Activated CD4-positive, alpha-beta T cell treated with anti-CD3 and anti-CD28 coated beads for 1 hour (primary cell): Measurements from ENCODE around the gene INSIG2.
"Not testable (repeated sequence)": the region's sequence is repeated elsewhere in the genome, so short reads cannot be mapped to it uniquely, and the experiment has no call there.

ENCODE experiments used
- DNase-seq: peaks from one replicate; pipeline ENCODE4 v3.0.0-alpha.2; 2020

The INSIG2 gene

DNA sequence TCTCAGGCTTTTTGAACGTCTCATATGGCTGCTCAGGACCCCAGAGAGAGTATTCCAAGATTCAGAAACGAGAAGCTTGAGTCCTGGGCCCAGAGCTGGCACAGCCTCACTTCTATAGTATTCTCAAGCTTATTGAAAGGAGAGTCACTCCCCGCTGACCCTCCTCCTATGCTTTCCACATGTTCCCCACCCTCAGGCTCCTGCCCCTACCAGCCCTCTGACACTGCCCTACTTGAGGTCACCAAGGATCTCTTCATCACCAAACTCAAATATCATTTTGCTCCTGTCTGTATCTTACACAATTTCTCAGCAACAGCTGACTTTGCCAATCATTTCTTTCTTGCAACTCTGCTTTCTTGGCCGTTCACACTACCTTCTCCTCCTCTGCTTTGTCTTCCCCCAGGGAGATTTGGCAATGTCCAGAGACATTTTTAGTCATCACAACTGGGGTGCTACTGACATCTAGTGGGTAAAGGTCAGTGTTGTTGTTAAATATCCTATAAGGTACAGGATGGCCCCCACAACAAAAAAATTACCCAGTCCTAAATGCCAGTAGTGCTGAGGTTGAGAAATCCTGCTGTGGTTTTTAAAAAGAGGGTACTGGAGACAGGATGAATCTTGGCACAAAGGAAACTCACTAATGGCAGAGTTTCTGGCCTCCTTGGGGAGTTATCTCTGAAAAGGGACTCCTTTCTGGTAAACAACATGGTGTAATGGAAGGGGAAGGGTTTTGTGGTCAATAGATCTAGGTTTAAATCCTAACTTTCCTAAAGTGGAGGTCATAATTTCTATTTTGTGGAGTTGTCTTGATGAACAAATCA, 26.9 kb upstream of the INSIG2 start:
- no peak for DNase-seq

DNA sequence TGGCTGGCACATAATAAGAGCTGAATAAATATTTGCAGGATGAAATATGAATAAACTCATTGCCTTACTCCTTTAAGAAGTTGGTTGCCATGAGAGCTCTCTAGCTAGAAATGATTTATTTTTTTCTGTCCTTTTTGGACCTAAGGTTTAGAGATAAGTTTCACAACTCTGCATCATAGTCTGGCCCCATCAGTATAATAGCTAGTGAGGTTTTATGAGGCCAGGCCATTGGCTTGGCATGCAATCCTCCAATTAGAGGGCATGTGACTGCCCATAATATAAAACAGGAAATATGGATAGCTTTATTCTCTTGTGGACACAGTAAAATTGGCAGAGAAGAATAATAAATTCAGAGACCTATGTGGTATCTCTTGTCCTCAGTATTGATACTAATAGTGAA, 26.2 kb upstream of the INSIG2 start:
- no peak for DNase-seq

DNA sequence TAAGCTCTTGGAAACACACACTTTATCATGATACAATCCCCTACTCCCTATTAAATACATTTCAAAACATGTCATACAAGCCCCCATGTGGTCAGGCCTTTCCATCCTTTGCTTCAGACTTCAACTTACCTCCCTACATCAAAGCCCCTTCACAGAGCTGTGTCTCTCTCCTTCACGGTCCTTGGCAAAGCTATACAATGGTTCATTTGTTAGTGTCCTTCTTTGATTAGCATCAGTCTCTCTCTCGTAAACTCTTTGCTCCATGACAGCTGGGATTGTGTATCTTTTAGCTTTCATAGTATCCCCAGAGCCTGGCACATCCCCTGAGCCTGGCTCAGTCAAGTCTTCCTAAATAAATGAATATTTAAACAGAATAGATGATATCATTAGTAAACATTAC, 25.6 kb upstream of the INSIG2 start:
- DNase-seq = no peak

DNA sequence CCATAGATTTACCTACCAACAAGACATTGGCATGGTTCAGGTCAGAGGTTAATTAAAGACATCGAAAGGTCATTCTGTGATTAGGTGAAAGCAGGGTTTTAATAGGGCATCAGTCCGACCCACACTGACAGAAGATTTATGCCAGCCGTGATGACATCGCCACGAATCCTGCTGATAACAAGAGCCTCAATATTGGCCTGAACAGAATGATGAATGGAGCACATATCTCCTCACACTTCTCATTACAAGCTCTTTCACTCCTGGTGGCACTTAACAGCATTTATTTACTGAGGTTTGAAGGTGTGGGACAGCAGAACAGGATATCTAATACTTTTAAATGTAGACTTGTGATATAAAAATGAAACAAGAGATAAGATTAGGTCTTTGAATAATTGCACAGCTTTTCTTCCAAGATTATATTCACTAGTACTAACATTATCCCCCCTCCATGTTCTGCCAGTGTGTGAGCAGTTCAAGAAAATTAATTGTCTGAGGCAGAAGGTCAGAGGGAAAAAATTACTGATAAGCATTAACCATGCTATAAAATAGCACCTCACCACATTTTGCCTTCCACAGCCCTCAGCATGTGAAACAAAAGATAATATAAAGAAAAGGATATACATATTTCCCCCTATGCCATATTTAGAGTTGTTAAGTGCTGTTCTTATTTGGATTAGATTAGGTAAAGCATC, 23.1 kb upstream of the INSIG2 start:
- DNase-seq = no peak

DNA sequence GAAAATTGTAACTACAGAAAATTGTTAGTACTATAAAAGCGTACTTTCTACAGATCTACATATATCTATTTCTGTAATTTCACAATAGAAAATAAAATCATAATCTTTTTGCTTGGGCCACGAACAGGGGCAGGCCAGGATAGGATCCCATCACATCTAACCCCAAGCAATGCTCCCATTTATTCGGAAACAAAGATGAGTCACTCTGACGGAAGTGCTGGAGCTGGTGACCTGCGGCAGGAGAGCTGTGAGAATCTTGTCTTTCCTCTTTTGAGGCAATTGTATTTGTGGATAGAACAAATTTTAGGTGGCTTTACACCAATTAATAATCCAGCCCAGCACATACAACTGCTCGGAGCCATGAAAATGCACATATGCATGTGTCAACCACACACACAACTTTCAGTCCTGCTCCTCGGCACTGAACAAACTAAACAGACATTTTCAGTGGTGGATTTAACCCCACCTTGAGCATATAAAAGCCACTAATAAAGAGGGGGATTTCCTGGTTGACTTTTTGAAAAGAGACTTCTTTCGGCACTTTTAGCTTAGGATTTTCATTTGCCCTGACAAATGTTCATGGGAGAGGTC, 22.3 kb upstream of the INSIG2 start:
- no peak for DNase-seq

DNA sequence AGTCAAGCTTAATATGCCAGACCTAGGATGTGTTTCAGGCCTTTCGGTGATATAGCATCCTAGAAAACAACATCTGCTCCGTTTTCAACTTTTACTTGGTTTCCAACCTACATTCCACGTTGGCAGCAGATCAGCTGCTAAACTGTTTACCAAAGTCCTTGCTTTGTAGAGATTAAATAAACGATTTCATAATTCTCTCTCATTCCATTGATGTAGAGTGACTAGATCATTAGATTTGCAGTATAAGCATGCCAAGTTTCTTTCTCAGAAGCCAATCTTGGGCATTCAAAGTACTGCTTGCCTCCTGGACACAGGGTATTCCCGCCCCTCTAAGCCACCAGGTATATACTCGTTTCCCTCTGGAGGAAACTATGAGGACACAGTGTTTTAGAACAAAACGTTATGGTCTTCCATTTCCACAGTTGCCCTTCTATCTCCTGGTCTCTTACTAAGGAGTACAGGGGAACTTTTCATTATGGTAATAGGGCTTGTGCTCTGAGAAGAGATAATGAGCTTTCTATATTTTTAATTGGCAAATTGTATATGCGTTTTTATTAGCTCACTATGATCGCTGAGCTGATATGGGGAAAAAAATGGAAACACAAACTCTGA, 10.5 kb upstream of the INSIG2 start:
- no peak for DNase-seq

DNA sequence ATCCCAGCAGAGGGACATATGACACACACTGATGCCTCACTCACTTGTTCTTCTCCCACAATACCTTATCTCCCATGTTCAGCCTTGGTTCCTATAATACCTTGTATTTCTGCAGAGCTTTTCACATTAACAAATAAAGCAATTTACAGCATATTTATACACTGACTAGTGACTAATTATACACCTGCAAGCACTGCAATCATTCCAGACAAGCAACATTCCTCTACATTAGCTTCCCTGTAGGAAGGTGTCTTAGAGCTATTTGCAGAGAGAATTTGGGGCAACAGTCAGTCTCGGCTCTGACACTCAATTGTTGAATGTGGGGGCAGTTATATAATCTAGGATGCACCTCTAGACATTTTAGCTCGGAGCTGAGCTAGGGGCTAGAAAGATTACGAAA, 9.5 kb upstream of the INSIG2 start:
- no peak for DNase-seq

DNA sequence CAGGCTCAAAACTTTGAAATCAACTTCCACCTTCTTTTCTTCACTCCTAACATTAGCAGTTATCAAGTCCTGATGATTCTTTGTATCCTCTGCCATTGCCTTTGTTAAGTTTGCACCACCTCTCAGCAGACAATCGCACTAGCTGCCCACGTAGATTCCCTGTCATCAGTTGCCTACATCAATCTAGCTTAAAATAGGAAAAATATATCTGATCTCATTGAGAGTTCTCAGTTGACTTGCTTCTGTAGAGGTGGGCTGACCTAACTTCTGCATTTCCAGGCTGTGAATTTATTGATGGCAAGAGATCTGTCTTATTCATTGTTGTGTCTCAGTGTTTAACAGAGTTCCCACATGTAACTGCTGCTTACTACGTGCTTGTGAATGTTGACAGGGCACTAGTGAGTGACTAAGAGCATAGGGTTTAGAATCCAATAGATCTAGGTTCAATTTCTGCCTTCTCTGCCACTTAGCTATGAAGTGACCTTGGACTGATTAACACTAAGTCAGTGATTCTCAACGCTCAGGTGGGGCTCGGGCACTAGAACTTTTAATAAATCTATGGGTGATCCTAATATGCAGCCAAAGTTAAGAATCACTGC, 3.7 kb upstream of the INSIG2 start:
- no peak for DNase-seq

DNA sequence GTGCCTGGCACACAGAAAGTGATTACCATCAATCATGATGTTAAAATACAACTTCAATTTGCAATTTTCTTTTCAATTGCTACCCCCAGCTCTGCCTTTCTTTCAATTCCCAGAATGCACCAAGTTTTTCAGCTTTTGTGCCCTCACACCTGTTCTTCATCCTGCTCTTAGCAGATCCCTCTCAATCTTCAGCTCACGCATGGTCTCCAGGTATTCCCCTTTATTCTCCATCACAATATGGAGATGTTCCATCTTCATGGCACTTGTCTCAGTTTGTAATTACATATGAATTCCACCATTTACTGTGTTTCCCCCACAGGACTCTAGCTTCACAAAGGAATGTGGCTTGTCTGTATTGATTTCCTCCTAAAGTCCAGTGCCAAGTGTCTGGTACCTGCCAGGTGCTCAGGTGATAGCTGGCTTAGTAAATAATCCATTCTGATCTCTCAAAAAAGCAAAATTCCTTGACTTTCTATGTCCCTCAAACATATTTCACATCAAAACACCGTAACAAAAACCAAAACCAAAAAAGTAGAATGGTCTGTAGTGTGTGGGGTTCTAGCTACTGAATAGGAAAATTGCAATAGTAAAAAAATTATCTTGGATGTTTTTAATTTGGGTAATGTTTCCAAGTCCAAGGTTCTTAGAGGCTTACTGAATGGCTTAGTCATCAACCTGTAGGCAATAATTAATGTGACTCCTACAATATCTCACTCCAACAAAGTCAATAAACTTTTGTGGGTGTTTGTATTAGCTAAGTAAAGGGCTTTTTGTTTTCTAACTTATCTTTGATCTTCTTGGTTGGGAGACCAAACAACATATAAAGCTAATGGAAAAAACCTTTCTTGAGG, 2.9 kb upstream of the INSIG2 start:
- no peak for DNase-seq

DNA sequence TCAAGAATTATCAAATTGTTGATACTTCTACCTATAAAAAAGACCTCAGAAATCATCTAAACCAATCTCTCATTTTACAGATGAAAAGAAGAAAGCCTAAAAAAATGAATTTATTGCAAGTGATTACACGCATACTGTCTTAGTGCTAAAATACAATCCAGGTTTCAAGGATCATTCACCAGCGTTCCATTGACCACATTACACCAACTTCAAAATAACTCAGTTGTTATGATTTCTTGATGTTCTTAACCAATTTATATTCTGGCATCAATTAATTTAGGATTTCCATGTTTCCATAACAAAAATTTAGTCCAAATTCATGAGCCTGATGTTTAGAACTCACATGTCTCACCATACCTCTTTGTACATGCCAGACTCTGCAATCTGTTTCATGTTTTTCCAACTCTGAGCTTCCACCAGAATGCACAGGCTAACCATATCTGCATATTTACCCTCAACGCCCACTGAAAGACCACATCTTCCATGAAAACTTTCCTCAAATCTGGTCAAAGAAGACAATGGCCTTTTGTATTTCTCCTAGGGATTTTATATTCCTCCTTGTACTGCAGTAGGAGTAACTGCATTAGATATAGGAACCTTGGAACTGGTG, 2.1 kb upstream of the INSIG2 start:
- DNase-seq = no peak

DNA sequence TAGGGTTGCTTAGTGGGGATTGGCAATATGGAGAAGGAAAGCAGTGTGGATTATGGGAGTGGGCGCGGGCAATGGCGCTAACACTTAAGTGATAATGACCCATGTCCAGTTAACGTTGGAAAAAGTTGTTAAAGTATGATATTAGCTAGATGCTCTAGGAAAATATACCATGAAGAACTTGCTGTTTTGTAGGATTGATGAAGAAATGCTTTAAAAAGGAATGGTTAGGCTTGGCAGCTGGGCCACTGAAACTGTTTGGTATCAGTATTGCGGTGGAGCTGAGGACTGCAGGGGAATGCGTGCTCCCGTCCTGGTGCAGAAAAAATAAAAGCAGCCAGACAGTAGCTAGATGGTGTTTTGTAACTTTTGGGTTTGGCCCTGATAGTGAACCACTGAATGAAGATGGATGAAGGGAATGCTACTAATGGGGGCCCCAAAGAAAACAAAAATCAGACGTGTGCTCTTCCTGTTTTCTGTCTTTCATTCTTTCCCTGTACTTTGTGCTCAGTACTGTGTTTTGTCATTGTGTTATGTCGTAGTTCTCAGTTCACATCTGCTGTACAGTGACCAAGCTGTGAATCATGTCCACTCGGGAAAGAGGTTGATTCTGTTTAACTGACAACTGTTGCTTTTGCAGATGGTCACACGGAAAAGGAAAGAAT, 999 bp downstream of the INSIG2 start:
- no peak for DNase-seq

DNA sequence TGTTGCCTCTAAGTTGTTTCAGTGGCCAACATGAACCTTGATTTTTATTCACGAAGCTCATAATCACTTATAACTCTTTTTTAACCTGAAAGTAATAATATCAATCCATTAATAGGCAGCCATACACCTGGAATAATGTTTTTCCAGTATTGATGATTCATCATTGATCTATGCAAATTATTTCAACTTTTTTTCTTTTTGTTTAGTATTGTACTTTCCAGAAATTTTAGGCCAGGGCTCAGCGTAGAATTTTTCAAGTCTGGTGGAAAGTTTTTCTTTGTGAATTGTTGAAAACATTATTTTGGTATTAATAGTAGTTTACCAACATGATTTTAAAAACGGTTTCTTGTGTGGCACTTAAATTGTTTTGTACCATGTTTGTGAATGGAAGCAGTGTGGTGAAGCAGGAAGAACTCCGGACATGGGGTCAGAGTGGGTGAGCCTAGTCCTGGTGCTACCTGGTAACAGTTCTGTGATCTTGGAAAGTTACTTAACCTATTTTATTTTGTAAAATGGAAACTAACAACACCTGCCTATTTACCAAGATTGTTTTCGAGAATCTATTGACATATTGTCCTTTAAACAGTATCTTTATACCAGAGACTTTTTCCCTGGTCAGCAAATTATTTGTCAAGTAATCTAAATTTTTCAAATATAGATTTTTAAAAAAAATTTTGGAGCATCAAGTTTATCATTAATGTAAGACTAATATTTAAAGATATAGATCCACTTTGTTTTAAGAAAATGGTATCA, 2.3 kb downstream of the INSIG2 start:
- DNase-seq = no peak

DNA sequence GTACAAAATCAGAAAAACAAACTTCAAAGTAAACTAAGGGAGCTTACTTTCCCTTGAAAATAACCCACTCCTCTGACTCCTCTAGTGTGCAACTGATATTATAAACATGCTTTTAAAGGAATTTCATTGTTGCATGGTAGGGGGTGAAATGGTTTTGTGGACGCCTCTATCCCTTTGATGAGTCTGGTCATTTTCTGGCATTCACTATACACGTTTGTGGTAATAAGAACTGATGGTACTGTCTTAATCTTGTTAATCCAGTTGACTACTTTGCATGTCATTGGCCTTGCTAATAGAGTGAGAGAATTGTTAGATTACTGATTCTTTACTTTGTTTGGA, 2.8 kb downstream of the INSIG2 start:
- DNase-seq = no peak

DNA sequence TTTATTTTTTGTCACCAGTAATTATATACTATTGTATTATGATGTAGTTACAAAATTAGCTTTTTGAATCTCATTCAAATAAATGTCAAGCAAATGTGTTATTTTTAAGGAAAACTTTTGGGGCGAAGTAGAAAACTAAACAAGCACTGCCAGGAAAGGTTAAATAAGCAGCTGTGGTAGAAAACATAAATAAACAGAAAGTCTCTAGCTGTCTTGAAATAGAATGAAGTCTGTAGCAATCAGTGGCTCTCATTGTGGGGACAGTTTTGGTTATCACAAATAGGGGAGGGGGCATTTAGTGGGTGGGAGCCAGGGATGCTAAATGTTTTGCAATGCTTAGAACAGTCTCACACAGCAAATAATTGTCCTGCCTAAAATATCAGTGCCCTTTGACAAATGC, 3.4 kb downstream of the INSIG2 start:
- DNase-seq = no peak

DNA sequence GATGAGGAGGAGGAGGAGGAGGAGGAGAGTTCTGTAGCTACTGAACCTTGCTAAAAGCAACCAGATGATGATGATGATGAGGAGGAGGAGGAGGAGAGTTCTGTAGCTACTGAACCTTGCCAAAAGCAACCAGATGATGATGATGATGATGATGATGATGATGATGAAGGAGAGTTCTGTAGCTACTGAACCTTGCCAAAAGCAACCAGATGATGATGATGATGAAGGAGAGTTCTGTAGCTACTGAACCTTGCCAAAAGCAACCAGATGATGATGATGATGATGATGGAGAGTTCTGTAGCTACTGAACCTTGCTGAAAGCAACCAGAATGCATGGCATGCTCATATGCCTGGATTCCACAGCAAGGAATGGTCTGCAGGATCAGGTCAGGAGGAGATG, 5.8 kb downstream of the INSIG2 start:
- DNase-seq = not testable (repeated sequence)

DNA sequence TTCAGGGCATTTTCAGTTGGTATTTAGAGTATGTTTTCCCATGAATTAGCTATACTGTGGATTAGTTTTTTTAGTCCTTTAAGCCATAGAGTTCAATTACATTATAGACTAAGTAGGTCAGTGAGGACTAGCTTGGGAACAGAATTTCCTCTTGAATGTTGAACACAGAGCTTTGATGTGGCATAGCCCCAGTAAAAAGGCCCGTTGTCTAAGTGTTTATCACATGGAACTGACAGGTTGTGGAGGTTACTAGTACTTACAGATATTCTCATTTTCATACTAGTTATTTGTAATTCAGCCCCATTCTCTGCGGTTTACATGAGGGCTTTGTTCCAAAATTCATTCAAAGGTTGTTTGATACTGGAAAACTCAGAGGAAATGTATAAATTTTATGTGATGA, 6.2 kb downstream of the INSIG2 start:
- DNase-seq = no peak

DNA sequence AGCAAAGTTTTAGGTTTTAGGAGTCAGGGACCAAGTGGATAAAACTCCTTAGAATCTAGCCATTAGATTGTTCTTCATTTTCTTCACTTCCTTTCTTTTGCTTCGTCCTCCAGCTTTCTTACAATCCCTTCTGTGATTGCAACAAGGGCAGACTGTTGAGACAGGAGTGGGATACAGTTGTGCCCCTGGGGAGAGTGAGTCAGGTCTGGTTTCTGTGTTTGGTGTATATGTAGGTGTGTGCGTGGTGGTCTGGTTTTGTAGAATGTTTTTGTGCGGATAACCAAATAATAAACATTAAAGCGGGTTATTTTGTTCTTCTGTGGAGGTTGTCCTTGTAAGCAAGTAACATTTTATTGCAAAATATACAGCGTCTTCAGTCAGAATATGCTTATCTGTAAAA, 7.3 kb downstream of the INSIG2 start:
- DNase-seq = no peak

DNA sequence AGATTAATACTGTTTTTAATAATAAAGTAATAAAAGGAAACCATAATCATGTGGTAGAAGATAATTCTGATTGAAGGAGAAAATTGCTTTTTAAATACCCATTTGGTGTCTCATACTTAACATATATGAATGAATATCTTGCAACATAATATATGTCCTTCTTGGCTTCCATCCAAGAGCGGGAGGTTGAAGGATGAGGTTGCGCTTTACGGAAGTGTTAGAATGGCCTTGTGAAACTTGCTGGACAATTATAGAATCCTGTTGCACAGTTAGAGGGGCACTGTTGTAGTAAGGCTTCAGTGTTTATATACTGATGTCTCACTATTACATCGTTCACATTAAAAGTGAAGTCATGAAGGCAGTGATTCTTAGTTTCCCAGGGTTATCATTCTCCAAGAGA, 9.4 kb downstream of the INSIG2 start:
- no peak for DNase-seq

DNA sequence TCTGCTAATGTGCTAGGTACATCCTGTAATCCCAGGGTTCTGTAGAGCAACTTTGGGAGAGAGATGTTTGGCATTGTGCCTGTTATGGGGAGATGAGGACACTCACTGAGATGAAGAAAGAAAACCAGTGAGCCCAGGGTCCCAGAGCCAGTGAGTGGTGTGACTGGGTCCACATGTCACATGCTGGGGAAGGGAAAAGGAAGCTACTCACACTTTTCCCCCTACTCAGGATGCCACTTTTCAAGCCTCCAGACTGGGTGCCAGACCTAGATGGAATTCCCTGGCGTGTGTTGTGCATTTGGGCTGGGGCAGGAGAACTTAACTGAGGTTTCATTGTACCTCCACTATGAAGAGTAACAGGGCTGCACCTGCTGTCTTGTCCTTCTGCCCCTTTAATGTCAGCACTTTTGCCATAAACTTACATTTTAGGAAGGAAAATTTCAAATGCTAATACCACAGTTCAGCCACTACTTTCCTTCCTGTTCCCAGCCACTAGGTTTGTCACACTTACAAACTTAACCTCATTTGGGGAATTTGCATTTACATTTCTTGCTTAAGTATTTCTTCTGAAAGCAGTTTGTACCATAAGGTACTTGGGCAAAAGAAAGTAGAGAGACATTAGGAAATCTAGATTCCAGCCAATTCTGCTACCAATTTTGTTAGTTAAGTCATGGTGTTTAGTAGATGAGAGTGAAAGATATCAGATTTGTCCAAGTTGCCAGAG, 10.2 kb downstream of the INSIG2 start:
- no peak for DNase-seq

DNA sequence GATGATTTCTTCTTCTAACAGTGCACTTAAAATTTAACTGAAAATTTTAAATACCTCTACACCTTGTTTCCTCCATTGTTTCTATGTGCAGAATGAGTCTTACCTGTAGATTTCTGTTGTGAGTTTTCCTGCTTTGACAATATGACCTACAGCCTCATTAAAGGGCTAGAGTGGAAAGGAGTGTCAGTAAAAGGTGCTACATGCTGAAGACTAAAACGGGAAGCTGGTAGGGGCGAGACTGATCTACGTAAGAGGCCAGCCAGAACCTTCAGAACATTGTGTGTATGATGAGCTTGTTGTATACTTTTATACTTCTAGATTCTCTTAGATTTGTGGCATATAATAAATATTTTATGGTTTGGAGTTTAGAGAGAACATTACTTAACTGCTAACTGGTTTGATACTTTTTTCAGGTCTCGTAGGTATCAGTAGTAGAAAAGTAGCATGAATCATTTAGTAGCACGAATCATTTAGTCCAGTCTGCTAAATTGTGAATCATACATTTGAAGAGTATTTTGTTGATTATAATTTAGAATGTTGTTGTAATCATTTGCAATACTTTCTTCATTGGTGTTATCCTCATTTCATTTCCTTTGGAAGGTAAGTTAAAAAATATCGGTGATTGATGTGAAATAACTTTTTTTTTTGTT, 14.3 kb downstream of the INSIG2 start:
- no peak for DNase-seq
